Measurements from ENCODE around the gene SSX7. TPM values are rescaled to one million over a fixed set of nuclear protein-coding genes. Genes with fewer than 3 reads are reported as not detected.

The SSX7 gene
- total RNA-seq, 2 experiments from 2014 or later, result not detected

- no peak overlapping the region for H3K4me2 ChIP-seq (ENCODE audit: low read length)
- TF ChIP-seq CTCF (conservative IDR thresholded peaks at IDR 0.05; ENCODE audit: low read length), result no peak
- no peak for TF ChIP-seq EZH2phosphoT487 (IDR thresholded peaks at IDR 0.05; ENCODE audit: borderline replicate concordance, low read depth, low read length)
- intact Hi-C loops (cut with micrococcal nuclease; ENCODE audit: unreplicated experiment), result no loop called here
- no peaks in the 10 kb centered on the region for H3K79me2 ChIP-seq (ENCODE audit: insufficient read depth, low read depth, low read length)
- ChIA-PET CTCF (ENCODE audit: unreplicated experiment) (no interaction called here), POLR2A (no interaction called here)
- no peak for DNase-seq (ENCODE audit: low spot score)
- H3K9me2 ChIP-seq (ENCODE audit: insufficient read depth, low read length), result no peaks in the 10 kb centered on the region
- no peaks in the 10 kb centered on the region for H3K36me3 ChIP-seq (ENCODE audit: insufficient read depth, low read length)
- H3K4me3 ChIP-seq (ENCODE audit: low read depth, low read length, poor library complexity, severe bottlenecking), result no peak overlapping the region
- H2AFZ ChIP-seq (ENCODE audit: low read length), result no peak overlapping the region
- H3K4me1 ChIP-seq (ENCODE audit: insufficient read depth, low read length, poor library complexity, severe bottlenecking), result no peaks in the 10 kb centered on the region
- no peak overlapping the region for H3K27ac ChIP-seq (ENCODE audit: low read depth, low read length, poor library complexity, severe bottlenecking)
- no peaks in the 10 kb centered on the region for H3K9me3 ChIP-seq (ENCODE audit: low read length)
- no peaks in the 10 kb centered on the region for H4K20me1 ChIP-seq (ENCODE audit: insufficient read depth, low read length)
- BruUV-seq (replicated peaks), result no TSS peak
These were observed 60.0 kb downstream of the SSX7 start for GRCh38 chrX:52594658-52595057.

Small RNA genes lying within 50 kb of the gene (small RNA-seq; reads per million reads assigned to genes)
- gene AL450023.3, result not detected
- not detected for gene RNA5SP504

Other genes with a start within 250 kb of the SSX7 start
- gene XAGE1A, start 159.1 kb downstream of the SSX7 start, total RNA-seq (2014; rRNA removed; shearing (Covaris generic)), result not detected in 2 replicates
- gene XAGE1A, start 159.1 kb downstream of the SSX7 start, total RNA-seq (2022), result not detected in 2 replicates
- not detected in 2 replicates for gene XAGE1B, start 137.8 kb downstream of the SSX7 start, total RNA-seq (2014; rRNA removed; shearing (Covaris generic))
- not detected in 2 replicates for gene XAGE1B, start 137.8 kb downstream of the SSX7 start, total RNA-seq (2022)
- gene SSX2, start 52.3 kb upstream of the SSX7 start, total RNA-seq (2014; rRNA removed; shearing (Covaris generic)), result not detected in 2 replicates
- not detected in 2 replicates for gene SSX2, start 52.3 kb upstream of the SSX7 start, total RNA-seq (2022)
- not detected in 2 replicates for gene SSX2B, start 96.4 kb upstream of the SSX7 start, total RNA-seq (2014; rRNA removed; shearing (Covaris generic))
- not detected in 2 replicates for gene SSX2B, start 96.4 kb upstream of the SSX7 start, total RNA-seq (2022)
- not detected in 2 replicates for gene SPANXN5, start 142.5 kb upstream of the SSX7 start, total RNA-seq (2014; rRNA removed; shearing (Covaris generic))
- gene SPANXN5, start 142.5 kb upstream of the SSX7 start, total RNA-seq (2022), result not detected in 2 replicates
- gene XAGE5, start 156.4 kb upstream of the SSX7 start, total RNA-seq (2014; rRNA removed; shearing (Covaris generic)), result not detected in 2 replicates
- gene XAGE5, start 156.4 kb upstream of the SSX7 start, total RNA-seq (2022), result not detected in 2 replicates
- gene XAGE3, start 213.2 kb upstream of the SSX7 start, total RNA-seq (2014; rRNA removed; shearing (Covaris generic)), result not detected in 2 replicates
- not detected in 2 replicates for gene XAGE3, start 213.2 kb upstream of the SSX7 start, total RNA-seq (2022)
- gene FAM156B, start 242.4 kb upstream of the SSX7 start, total RNA-seq (2014; rRNA removed; shearing (Covaris generic)), result 27.4 and 38.6 TPM in 2 replicates
- gene FAM156B, start 242.4 kb upstream of the SSX7 start, total RNA-seq (2022), result 12.5 and 12.6 TPM in 2 replicates

Measured in OCI-LY7 (cell line).